Epithelial cell of esophagus (primary cell): ENCODE measurements around the gene GUCY1A2.
A peak's percentile ranks its signal among the peaks of the same experiment; 100 is the strongest.
"Not testable (repeated sequence)": the region's sequence is repeated elsewhere in the genome, so short reads cannot be mapped to it uniquely, and the experiment has no call there.

Experiments
- DNase-seq: peaks from one replicate; pipeline ENCODE4 v3.0.0; 2010; ENCODE audit warnings: low read depth
- H3K4me3 ChIP-seq: 2 replicates; pipeline ENCODE4 v1.5.1; 2011; ENCODE audit warnings: mild to moderate bottlenecking, low read length, control low read depth
- TF ChIP-seq, protein P1 (sequence below): IDR thresholded peaks from 2 replicates; pipeline ENCODE4 v1.5.1; 2011; ENCODE audit warnings: low read depth, mild to moderate bottlenecking, low read length, control low read depth, inconsistent platforms; ENCODE audit not compliant: insufficient read depth; ENCODE audit errors: missing control alignments

The GUCY1A2 gene

DNA sequence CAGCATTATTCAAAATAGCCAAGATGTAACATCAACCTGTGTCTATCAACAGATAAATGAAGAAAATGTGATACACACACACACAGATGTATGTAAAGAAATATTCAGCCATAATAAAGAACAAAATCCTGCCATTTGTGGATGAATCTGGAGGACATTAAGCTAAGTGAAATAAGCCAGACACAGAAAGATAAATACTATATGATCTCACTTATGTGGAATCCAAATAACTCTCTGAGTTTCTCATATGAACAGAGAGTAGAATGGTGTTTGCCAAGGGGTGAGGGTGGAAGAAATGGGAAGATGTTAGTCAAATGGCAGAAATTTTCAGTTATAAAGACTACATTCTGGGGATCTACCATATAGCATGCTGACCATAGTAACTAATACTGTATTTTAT is 224.2 kb downstream of the GUCY1A2 start:
- H3K4me3 ChIP-seq, result no peak overlapping the region
- TF ChIP-seq, protein P1, sequence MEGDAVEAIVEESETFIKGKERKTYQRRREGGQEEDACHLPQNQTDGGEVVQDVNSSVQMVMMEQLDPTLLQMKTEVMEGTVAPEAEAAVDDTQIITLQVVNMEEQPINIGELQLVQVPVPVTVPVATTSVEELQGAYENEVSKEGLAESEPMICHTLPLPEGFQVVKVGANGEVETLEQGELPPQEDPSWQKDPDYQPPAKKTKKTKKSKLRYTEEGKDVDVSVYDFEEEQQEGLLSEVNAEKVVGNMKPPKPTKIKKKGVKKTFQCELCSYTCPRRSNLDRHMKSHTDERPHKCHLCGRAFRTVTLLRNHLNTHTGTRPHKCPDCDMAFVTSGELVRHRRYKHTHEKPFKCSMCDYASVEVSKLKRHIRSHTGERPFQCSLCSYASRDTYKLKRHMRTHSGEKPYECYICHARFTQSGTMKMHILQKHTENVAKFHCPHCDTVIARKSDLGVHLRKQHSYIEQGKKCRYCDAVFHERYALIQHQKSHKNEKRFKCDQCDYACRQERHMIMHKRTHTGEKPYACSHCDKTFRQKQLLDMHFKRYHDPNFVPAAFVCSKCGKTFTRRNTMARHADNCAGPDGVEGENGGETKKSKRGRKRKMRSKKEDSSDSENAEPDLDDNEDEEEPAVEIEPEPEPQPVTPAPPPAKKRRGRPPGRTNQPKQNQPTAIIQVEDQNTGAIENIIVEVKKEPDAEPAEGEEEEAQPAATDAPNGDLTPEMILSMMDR, result no peak
- DNase-seq, result no peak

DNA sequence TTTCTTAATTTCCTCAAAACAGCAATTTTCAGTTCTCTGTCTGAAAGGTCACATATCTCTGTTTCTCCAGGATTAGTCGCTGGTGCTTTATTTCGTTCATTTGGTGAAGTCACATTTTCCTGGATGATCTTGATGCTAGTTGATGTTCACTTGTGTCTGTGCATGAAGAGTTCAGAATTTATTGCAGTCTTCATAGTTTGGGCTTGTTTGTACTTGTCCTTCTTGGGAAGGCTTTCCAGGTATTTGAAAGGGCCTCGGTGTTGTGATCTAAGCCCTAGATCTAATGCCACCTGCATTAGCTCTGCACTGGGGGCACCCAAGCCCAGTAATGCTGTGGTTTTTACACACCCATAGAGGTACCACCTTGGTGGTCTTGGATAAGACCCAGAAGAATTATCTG is 228.9 kb downstream of the GUCY1A2 start:
- peak; percentile 53 for DNase-seq
- H3K4me3 ChIP-seq, result no peak overlapping the region
- TF ChIP-seq, protein P1, result no peak

DNA sequence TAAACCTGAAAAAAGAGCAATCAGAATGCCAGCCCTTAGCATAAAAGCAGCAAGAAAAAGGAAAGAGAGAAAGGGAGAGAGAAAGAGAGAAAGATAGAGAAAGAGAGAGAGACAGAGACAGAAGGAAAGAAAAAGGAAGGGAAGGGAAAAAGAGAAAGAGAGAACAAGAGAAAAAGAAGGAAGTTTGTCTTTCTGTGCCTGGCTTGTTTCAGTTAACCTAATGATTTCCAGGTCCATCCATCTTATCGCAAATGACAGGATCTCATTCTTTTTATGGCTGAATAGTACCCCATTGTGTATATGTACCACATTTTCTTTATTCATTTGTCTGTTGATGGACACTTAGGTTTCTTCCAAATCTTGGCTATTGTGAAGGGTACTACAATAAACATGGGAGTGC is 230.8 kb downstream of the GUCY1A2 start:
- no peak for DNase-seq
- H3K4me3 ChIP-seq, result no peak overlapping the region
- TF ChIP-seq, protein P1, result no peak

DNA sequence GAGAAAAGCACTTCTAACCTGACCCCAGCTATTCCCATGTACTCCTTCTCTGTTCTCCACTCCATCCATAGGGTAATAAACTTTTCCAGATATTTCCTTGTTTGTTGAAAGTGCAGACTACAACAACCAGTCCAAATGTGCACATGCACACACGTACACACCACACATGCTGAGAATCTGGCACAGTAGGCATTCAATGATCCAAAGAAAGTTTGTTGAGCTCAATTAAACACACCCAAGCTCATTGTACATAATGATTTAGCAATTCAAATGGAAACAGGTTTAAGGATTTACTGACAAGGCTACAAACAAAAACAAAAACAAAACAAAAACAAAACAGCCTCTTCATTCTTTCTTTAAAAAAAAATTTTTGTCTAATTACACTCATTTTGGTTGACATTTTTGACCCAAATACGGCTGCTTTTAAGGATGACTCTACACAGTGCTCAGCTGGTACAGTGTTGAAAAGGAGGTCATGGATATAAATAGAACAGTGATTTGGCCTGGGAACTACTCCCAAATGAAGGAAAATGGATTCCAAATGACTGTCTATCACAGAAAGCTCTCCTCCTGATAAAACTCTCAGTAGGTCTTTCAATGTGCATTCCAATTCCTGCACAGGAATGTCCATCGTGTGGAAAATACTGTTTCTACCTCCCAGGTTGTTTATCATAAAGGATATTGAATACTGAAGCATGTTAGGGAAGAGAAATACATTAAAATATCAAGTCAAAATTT is 232.2 kb downstream of the GUCY1A2 start:
- TF ChIP-seq, protein P1, result no peak
- no peak overlapping the region for H3K4me3 ChIP-seq
- DNase-seq, result no peak

DNA sequence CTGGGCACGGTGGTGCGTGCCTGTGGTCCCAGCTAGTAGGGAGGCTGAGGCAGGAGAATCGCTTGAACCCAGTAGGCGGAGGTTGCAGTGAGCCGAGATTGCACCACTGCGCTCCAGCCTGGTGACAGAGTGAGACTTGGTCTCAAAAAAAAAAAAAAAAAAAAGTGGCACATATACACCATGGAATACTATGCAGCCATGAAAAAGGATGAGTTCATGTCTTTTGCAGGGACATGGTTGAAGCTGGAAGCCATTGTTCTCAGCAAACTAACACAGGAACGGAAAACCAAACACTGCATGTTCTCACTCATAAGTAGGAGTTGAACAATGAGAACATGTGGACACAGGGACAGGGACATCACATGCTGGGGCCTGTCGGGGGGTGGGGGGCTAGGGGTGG is 241.0 kb downstream of the GUCY1A2 start:
- not testable (repeated sequence) for DNase-seq, H3K4me3 ChIP-seq

DNA sequence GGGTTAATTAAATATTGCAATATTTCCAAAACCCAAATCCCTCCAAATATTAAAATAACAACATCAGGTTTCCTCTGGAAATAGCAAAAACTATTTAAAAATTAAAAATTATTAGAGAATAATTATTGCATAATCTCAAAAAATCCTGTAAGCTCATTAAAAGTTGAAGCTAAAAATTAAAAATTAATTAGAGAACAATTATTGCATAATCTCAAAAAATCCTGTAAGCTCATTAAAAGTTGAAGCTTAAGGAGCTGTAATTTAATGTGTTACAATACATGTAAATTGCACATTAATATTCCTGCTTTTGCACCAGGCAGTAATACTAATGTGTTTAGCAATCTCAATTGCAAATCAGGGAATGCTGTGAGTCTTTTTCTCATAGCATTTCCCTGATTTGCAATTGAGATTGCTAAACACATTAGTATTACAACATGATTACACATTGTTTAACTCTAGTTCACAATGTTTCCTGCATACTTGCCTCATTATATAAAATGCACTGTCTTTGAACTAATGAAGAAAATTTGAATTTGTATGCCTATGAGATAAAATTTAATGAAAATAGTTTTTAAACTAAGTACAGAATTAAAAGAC is 247.7 kb downstream of the GUCY1A2 start:
- DNase-seq, result peak; percentile 62
- TF ChIP-seq, protein P1, result no peak
- no peak overlapping the region for H3K4me3 ChIP-seq

DNA sequence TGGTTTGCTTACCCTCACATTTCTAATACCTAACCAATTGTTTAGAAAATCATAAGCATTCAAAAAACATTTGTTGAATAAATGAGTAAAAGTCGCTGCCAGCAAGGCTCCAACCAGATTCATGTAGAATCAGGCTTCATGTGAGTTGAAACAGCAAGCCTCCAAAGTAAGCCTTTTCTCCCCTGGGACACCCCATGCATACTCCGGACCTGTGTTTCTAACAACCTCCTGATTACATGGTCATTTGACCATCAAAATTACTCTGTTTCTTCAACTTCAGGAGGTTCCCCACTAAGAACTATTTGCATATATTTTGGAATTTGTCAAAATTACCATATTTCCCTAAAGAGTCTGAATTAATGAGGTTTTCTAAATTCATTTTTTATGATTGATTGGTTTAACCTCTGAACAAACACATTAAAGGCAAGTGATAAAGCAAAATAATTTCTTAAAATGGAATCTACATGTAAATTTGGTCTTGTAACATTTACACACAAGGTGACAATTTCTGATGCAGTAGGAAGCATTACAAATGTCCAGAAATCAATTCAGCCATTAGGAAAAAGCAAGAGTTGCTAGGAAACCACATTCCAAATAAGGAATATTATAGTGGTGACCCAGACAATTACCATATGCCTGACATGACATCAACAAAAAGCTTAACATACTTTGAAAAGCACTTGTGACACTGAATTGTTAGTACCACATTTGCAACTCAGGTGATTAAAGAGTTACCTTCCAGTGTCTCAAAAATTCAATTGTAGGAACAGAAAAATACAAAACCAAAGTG is 252.6 kb downstream of the GUCY1A2 start:
- DNase-seq, result no peak
- H3K4me3 ChIP-seq, result no peak overlapping the region
- TF ChIP-seq, protein P1, result no peak
